Loucy (cell line): ENCODE data around the gene PIH1D2.

Source experiments
- EZH2phosphoT487 ChIP-seq: fragments of 200-600 bp; IDR thresholded peaks from 2 replicates; pipeline ENCODE4 v1.6.1; 2018; ENCODE audit warnings: antibody characterized with exemption, mild to moderate bottlenecking, moderate library complexity, borderline replicate concordance
- TF ChIP-seq, protein P1 (sequence below): fragments of 200-600 bp; sonication (generic); conservative IDR thresholded peaks from 2 replicates; pipeline ENCODE4 v1.5.1; 2014; ENCODE audit warnings: mild to moderate bottlenecking, antibody characterized with exemption, low read length

DNA sequence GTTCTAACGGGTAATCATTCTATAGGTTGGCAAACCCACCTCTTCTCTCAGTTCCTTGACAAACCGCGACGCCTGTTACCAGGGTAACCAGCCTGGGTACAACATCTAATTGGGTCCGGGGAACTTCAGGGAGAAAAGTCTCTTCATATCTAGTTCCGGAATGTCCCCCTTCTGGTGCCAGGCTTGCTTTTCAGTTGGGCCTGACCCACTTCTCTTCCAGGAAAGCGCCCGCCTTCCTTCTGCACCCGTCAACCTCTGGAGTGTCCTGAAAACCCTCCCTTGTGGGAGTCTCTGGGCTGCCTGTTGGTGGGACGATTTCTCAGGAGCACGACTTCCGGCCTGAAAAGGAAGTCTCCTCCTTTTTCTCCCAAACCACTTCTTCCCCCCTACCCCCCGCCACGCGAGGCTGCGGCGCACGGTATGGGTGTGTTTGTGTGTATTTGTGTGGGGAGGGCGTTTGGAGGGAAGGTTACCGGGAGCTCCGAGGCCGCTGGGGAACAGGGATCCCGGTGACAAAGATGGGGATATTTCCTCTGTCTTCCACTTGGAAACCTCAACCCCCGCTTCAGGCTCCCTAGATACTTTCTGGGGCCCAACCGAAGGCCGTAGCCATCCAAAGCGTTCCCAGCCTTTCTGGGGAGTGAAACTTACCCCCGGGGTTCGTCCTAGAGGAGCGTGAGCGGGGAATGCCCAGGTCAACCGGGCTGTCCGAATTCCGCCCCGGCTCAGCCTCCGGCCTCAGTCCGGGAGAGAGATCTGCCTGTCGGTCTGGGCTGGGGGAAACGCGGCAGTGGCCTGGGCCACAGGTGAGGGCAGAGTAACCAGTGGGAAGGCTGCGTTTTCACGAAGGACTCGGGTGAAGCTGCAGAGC is at the start of gene PIH1D2, which contains the start of gene NKAPD1:
- TF ChIP-seq, protein P1, sequence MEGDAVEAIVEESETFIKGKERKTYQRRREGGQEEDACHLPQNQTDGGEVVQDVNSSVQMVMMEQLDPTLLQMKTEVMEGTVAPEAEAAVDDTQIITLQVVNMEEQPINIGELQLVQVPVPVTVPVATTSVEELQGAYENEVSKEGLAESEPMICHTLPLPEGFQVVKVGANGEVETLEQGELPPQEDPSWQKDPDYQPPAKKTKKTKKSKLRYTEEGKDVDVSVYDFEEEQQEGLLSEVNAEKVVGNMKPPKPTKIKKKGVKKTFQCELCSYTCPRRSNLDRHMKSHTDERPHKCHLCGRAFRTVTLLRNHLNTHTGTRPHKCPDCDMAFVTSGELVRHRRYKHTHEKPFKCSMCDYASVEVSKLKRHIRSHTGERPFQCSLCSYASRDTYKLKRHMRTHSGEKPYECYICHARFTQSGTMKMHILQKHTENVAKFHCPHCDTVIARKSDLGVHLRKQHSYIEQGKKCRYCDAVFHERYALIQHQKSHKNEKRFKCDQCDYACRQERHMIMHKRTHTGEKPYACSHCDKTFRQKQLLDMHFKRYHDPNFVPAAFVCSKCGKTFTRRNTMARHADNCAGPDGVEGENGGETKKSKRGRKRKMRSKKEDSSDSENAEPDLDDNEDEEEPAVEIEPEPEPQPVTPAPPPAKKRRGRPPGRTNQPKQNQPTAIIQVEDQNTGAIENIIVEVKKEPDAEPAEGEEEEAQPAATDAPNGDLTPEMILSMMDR, result no peak
- no peak for TF ChIP-seq EZH2phosphoT487
